ENCODE results near the gene MAP3K8. TPM values are rescaled to one million over a fixed set of nuclear protein-coding genes. Genes with fewer than 3 reads are reported as not detected.
A peak's percentile ranks its signal among the peaks of the same experiment; 100 is the strongest.

MAP3K8 gene
- total and polyA plus RNA-seq, 9 of the 15 experiments (the other 6 are each of a cell fraction or from before 2014, with no cell fraction given), result 6.9 to 23.6 (median 13.6) TPM

DNA sequence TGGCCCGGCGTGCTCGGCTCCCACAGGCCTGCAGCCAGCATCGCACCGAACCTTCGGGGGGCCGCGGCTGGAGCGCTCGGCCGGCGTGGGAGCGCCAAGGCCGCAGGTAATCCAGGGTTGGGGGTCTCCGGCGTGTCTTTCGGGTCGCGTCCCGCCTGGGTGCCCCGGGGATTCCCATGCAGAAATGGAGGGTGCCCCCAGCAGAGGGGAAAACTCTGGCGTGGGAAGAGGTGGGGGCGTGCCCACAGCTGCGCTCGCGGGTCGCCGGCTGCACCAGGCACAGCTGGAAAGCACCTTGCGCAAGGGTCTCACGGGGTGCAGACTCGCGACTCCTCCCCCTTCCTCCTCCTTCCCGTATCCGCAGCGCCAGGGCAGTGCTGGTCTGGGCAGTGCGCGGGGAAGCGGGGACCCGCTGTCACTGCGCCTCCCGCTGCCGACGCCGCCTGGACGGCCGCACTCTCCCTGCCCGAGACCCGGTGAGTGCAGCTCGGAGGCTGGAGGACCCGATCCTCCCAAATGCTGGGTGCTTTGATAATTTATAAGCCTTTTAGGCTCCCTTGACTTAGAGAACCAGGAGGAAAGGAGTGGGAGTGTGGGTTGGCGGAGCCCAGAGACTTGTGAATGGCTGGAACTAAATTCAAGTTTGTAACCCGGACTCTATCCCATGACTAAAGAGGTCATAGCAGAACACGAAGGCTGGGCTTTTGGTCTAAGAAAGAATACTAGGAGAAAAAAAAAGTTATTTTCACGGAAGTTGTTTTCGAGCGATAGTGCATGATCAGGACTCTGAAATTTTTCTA, 489 bp downstream of the MAP3K8 start (continued):
- TF ChIP-seq ZNF282 (CRISPR knock-in tag; IDR thresholded peaks at IDR 0.05) (no peak), MYC (IDR thresholded peaks at IDR 0.05; ENCODE audit: low read depth, low read length) (no peak; the same call in 1 of the 2 replicates), MYC (CRISPR knock-in tag; IDR thresholded peaks at IDR 0.05; ENCODE audit: borderline replicate concordance, low read depth) (no peak), SMAD2 (IDR thresholded peaks at IDR 0.05; ENCODE audit: low read depth, low read length) (no peak), PHB2 (IDR thresholded peaks at IDR 0.05; ENCODE audit: low read depth) (no peak), NFIX (CRISPR knock-in tag; IDR thresholded peaks at IDR 0.05; ENCODE audit: low read depth) (no peak), YY1 (IDR thresholded peaks at IDR 0.05; ENCODE audit: borderline replicate concordance in 1 of 3, control insufficient read depth in 1 of 3, extremely low read depth in 1 of 3, insufficient read depth in 3 of 3, insufficient read length in 1 of 3, insufficient replicate concordance in 2 of 3, low read depth in 1 of 3, low read length in 2 of 3) (peak in 1 of 3 experiments; percentile 9), TEAD1 (CRISPR knock-in tag; IDR thresholded peaks at IDR 0.05) (no peak), MXI1 (IDR thresholded peaks at IDR 0.05; ENCODE audit: low read depth, low read length) (0 out of 2 replicates have a peak, but pooled peaks have one; percentile 36), ZNF175 (CRISPR knock-in tag; IDR thresholded peaks at IDR 0.05; ENCODE audit: low read depth) (no peak), BRD9 (IDR thresholded peaks at IDR 0.05; ENCODE audit: low read depth, partially characterized antibody) (no peak)
- TF ChIP-seq, protein P1, sequence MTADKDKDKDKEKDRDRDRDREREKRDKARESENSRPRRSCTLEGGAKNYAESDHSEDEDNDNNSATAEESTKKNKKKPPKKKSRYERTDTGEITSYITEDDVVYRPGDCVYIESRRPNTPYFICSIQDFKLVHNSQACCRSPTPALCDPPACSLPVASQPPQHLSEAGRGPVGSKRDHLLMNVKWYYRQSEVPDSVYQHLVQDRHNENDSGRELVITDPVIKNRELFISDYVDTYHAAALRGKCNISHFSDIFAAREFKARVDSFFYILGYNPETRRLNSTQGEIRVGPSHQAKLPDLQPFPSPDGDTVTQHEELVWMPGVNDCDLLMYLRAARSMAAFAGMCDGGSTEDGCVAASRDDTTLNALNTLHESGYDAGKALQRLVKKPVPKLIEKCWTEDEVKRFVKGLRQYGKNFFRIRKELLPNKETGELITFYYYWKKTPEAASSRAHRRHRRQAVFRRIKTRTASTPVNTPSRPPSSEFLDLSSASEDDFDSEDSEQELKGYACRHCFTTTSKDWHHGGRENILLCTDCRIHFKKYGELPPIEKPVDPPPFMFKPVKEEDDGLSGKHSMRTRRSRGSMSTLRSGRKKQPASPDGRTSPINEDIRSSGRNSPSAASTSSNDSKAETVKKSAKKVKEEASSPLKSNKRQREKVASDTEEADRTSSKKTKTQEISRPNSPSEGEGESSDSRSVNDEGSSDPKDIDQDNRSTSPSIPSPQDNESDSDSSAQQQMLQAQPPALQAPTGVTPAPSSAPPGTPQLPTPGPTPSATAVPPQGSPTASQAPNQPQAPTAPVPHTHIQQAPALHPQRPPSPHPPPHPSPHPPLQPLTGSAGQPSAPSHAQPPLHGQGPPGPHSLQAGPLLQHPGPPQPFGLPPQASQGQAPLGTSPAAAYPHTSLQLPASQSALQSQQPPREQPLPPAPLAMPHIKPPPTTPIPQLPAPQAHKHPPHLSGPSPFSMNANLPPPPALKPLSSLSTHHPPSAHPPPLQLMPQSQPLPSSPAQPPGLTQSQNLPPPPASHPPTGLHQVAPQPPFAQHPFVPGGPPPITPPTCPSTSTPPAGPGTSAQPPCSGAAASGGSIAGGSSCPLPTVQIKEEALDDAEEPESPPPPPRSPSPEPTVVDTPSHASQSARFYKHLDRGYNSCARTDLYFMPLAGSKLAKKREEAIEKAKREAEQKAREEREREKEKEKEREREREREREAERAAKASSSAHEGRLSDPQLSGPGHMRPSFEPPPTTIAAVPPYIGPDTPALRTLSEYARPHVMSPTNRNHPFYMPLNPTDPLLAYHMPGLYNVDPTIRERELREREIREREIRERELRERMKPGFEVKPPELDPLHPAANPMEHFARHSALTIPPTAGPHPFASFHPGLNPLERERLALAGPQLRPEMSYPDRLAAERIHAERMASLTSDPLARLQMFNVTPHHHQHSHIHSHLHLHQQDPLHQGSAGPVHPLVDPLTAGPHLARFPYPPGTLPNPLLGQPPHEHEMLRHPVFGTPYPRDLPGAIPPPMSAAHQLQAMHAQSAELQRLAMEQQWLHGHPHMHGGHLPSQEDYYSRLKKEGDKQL (CRISPR knock-in tag; IDR thresholded peaks at IDR 0.05; ENCODE audit: borderline replicate concordance), result peak; percentile 96
- TF ChIP-seq, protein P2, sequence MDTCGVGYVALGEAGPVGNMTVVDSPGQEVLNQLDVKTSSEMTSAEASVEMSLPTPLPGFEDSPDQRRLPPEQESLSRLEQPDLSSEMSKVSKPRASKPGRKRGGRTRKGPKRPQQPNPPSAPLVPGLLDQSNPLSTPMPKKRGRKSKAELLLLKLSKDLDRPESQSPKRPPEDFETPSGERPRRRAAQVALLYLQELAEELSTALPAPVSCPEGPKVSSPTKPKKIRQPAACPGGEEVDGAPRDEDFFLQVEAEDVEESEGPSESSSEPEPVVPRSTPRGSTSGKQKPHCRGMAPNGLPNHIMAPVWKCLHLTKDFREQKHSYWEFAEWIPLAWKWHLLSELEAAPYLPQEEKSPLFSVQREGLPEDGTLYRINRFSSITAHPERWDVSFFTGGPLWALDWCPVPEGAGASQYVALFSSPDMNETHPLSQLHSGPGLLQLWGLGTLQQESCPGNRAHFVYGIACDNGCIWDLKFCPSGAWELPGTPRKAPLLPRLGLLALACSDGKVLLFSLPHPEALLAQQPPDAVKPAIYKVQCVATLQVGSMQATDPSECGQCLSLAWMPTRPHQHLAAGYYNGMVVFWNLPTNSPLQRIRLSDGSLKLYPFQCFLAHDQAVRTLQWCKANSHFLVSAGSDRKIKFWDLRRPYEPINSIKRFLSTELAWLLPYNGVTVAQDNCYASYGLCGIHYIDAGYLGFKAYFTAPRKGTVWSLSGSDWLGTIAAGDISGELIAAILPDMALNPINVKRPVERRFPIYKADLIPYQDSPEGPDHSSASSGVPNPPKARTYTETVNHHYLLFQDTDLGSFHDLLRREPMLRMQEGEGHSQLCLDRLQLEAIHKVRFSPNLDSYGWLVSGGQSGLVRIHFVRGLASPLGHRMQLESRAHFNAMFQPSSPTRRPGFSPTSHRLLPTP (IDR thresholded peaks at IDR 0.05; ENCODE audit: borderline replicate concordance, extremely low read depth, insufficient read length), result no peak
- TF ChIP-seq, protein P3, sequence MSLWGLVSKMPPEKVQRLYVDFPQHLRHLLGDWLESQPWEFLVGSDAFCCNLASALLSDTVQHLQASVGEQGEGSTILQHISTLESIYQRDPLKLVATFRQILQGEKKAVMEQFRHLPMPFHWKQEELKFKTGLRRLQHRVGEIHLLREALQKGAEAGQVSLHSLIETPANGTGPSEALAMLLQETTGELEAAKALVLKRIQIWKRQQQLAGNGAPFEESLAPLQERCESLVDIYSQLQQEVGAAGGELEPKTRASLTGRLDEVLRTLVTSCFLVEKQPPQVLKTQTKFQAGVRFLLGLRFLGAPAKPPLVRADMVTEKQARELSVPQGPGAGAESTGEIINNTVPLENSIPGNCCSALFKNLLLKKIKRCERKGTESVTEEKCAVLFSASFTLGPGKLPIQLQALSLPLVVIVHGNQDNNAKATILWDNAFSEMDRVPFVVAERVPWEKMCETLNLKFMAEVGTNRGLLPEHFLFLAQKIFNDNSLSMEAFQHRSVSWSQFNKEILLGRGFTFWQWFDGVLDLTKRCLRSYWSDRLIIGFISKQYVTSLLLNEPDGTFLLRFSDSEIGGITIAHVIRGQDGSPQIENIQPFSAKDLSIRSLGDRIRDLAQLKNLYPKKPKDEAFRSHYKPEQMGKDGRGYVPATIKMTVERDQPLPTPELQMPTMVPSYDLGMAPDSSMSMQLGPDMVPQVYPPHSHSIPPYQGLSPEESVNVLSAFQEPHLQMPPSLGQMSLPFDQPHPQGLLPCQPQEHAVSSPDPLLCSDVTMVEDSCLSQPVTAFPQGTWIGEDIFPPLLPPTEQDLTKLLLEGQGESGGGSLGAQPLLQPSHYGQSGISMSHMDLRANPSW (CRISPR knock-in tag; IDR thresholded peaks at IDR 0.05), result peak; percentile 58; the same call in 1 of the 2 replicates
